HG02588 (cell line): ENCODE results near the gene MMS22L.
A peak's percentile ranks its signal among the peaks of the same experiment; 100 is the strongest.

Experiments
- ATAC-seq: cut with Tn5 transposase; IDR thresholded peaks from one replicate; pipeline ENCODE4 v1.9.1; 2021; ENCODE audit warnings: mild to moderate bottlenecking, moderate library complexity; ENCODE audit not compliant: unreplicated experiment

MMS22L gene

DNA sequence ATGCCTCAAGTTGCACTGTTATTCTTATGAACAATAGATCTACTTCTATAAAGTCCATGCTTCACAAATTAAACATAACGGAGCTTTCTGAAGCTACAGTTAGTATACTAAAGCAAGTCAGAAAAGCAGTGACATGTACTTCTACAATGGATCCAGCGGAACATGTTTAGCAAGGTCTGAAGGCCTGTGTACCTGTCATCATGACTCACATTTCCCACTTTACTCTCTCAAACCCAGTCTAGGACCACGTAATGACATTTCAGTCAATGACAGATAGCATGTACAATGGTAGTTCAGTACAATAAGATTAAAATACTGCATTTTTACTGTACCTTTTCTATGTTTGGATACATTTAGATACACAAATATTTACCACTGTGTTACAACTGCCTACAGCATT is 132.1 kb downstream of the MMS22L start:
- no peak for ATAC-seq

DNA sequence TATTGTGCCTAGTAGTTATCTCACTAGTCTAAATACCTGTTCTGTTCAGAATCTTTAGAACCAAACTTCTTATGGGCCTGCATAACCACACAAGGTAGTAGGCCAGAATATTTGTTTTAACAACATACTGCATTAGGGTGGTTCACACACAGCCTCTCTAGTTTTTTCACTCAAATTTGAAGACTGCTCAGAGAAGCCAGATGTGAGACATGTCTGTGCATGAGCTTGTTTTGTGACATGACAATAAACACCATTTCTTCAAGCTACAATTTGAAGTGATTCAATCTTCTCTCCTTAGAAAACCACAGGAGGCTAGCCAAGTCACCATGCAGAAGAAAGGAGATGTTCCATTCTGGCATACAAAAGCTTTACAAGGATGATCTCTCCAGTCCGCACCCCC is 135.6 kb downstream of the MMS22L start:
- no peak for ATAC-seq

- no peak for ATAC-seq
Observed at GRCh38 chr6:97145691-97146090, 137.3 kb downstream of the MMS22L start.

DNA sequence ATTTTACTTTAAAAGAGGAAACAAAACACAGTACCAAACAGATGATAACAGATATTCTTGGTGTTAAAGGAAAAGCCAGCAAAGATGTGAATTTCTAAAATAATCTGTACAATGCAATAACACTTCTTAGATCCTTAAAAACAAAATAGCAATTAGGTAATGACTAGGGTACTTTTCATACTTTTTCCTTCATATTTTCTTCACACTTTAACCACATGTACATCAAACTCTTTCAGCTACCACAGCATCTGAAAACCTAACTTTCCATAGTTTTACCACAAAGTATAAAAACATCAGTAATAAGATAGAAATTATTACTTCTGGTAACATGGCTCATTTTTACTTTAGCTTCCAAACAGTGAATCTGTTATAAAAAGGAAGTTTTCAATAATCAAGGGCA is 141.3 kb downstream of the MMS22L start:
- no peak for ATAC-seq

DNA sequence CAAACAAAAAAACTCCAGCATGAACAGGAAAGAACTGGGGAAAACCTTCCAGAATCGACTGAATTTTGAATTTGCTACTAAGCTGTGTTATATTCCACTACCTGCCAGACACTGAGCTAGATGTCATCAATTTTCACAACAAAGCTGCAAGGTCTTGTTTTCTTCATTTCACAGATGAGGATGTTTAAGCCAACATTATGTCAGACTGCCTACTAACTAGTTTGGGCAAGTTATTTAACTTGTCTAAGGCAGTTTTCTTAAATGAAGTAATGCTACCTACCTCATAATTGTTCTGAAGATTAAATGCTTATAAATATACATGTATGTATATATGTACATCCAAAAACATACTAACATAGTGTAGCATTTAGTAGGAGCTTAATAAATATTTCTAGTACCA is 144.4 kb downstream of the MMS22L start:
- no peak for ATAC-seq

DNA sequence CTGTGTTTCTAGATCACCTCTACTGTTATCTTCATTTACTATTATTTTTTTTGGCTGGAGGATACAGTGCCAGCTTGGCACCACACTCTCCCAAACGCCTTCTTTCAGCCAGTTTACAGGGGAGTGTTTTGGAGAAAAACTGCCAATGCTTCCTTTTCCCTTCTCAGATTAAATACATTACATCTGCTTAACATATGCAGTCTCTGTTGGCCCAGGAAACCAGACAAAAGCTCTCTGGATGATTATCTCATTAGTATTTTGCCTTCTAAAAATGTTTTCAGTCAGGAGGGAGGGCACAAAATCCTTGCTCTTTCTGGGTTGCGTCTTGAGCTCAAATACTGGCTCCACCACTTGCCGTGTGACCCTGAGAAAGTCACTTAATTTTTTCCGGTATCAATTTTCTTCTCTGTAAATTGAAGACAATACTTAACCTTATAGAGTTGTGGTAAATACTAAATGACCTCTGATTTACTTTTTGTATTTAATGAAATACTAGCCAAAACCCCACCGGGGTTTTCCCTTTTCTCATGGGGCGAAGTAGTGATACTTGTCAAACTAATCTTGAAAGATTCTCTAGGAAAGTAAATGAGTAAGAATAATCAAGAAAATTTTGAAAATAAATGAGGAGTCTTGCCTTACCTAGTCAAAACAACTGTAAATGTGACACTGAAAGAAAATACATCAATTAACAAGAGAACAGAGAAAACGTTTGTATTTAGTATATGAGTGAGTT is 146.2 kb downstream of the MMS22L start:
- peak; percentile 46 for ATAC-seq

DNA sequence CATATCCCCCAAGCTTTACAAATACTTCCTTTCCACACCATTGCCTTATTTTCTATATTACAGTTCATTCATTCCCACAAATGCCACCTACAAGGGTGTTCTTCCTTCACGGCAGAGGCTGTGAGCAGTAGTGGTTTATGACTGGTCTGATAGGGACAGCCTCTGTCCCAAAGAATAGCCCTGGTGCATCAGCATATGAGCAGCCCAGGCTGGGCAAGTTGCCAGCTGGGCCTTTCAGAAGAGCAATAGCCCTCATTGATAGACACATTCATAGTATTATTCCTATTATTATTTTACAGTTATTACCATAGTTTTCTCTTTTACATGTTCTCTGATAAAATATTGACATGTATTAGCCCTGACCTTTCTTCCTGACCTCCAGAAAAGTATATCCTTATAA is 149.9 kb downstream of the MMS22L start:
- ATAC-seq, result no peak

GRCh38 chr6:97129106-97129505 is 153.9 kb downstream of the MMS22L start:
- ATAC-seq, result no peak

GRCh38 chr6:97128507-97128906 is 154.5 kb downstream of the MMS22L start:
- ATAC-seq, result no peak

DNA sequence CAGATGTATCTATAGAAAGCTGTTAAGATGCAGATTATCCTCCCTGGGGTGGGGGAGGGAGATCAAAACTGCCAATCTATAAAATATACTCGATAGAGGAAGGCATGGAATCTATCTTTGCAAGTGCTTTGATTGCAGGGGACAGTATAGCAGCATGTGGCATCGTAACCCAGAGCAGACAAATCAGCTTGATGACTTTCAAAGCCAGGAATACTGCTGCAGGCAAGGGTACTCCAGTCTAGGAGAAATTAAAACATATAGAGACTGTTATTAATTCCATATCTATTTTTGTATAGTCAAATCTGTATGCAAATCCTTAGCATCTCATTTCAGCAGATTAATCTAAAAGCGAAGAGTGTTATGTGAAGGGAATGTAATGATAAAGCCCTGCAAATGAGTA is 159.4 kb downstream of the MMS22L start:
- no peak for ATAC-seq

GRCh38 chr6:97123112-97123511 is 159.9 kb downstream of the MMS22L start:
- no peak for ATAC-seq

DNA sequence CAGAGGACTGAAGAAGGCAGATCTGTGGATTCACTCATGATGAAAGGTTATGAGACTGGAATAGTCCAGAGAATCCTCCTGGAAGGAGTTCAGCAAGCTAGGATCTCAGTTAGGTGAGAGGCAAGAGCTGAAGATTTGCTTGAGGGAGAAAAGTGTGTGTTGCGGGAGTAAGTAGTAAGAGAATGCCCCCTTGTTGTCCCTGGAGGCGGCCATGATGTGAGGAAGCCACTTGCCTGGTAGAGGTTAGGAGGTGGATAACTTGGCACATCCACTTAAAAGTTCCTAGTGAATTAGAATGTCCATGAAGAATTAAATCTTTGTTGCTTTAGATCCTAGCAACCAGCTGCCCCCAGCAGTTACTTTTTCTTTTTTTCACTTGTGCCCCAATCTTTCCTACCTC is 162.5 kb downstream of the MMS22L start:
- ATAC-seq, result no peak

- no peak for ATAC-seq
Observed at GRCh38 chr6:97114645-97115044, 168.4 kb downstream of the MMS22L start.

GRCh38 chr6:97113170-97113569 is 169.8 kb downstream of the MMS22L start:
- ATAC-seq, result no peak

- ATAC-seq, result no peak
Observed at GRCh38 chr6:97111243-97111642, 171.8 kb downstream of the MMS22L start.

- ATAC-seq, result no peak
Observed at GRCh38 chr6:97110626-97111025, 172.4 kb downstream of the MMS22L start.

- no peak for ATAC-seq
Observed at GRCh38 chr6:97110149-97110548, 172.9 kb downstream of the MMS22L start.

- no peak for ATAC-seq
Observed at GRCh38 chr6:97109444-97109843, 173.6 kb downstream of the MMS22L start.

DNA sequence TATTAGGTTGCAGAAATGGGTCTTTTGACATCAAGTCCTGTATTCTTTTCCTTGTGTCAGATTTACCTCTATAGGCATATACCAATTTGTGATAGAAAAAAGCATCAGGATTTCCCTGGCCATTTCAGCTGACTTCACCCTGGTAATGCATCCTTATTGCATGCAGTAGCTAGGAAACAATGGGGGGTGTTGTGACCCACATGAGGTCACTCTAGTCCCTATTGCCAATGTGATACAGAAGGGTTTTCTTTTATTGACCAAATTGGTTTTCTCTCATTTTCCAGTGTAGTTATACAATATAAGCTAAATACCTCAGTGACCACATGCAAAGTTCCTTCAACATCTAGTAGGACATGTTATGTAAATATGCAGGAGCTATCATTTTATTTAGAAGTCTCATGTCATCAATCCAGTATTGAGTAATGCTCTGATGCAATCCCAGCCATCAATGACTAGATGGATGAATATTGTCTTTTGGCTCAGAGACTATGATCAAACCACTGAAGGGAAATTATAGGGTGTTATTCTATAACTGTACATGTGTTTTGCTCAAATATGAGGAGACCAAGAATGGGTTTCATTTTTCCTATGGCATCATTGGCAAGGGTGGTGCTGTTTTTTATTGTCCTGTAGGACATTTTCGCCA is 180.7 kb downstream of the MMS22L start:
- ATAC-seq, result no peak

DNA sequence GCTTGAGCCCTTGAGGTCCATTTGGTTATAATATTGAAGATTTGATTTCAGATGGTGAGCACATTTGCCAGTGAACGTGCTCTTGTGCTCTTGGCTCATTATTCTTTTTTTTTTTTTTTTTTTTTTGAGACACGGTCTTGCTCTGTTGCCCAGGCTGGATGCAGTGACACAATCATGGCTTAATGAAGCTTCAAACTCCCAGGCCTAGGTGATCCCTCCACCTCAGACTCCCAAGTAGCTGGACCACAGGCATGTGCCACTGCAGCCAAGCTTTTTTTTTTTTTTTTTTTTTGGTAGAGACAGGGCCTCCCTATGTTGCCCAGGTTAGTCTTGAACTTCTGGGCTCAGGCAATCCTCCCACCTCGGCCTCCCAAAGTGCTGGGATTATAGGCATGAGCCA is 182.3 kb downstream of the MMS22L start:
- ATAC-seq, result no peak

DNA sequence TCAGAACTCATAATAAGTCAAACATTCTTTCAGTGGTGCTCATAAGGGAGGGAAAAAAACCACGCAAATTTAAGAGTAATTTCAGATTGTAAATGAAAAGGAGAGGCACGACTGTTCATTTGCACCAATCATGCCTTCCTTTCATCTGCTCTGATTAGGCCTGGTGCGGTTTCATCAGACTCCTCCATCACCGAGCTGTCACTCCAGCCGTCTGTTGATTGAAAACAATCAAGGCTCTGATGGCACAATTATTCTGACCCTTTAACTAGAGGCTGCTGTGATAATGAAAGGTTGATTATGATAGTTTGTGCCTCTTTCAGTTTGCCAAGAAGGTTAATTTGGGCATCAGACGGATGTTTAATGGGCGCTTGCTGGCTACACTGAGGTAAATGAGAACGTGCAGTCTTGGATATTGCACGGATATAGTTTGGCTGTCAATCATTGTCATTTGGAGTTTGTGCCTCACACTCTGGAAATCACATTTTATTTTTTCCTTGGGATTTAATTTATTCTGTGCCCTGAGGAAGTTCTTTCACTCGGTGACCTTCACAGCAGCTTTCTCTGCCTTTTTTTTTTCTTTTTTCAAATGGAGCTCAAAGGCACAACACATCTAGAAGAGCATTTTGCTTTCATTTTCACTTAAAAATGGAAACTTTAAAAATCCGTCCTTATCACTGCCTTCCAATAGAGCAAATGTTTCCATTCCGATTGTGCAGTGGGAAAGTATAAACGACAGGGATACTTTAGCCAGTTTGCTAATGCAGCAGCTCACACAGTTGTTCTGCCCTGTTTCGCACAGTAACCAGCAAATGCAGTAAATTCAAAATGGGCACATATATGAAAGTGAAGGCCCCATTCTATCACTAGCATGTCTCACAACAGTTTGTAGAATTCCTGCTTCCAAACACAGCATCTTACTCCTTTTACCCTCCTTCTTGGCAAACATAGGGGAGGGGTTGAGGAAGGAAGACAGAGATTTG is 185.7 kb downstream of the MMS22L start:
- ATAC-seq, result no peak
